ENCODE results near the gene ACTR3C. TPM values are rescaled to one million over a fixed set of nuclear protein-coding genes. Genes with fewer than 3 reads are reported as not detected.
"Not testable (repeated sequence)": the region's sequence is repeated elsewhere in the genome, so short reads cannot be mapped to it uniquely, and the experiment has no call there.

The ACTR3C gene
- total and polyA plus RNA-seq, 10 of the 15 experiments (the other 5 are each of a cell fraction or from before 2014, with no cell fraction given): 2.0 to 10.2 (median 6.3) TPM

DNA sequence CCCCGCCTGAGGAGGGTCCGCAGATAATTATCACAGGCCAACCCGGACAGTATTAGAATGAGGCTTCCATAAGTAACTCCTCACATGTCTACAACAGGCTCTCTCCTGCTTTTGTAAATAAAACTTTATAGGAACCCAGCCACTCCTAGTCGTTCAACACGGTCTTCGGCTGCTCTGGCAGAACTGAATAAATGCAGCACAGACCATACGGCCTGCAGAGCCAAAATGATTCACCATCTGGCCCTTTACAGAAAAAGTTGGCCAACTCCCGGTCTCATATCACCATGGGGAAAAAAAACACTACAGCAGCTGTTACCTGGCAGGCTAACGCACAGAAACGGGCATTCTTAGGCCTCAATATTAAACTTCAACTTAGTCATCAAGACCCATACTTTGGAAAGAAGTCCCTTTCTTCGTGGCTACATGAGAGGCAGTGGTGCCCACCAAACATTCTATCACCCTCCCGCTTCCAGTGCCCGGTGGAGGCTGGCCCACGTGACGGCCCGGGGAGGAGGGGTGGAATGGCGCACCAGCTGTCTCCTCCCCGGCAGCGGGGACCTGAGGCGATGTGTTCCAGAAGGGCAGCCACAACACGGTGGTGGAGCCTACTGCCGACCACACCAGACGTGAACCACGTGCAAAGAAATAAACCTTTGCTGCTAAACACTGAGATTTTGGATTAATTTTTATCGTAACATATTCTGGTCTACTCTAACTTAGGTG, 41.5 kb downstream of the ACTR3C start:
- H3K79me2 ChIP-seq (ENCODE audit: control insufficient read depth, insufficient read depth, low read length); SMC1A ChIA-PET (ENCODE audit: uncharacterized antibody, unreplicated experiment); H4K20me1 ChIP-seq (ENCODE audit: control insufficient read depth, insufficient read depth); POLR2A ChIA-PET; DNase-seq (ENCODE audit: low read depth, low spot score); ATAC-seq; intact Hi-C loops (cut with micrococcal nuclease; ENCODE audit: unreplicated experiment); H3K27me3 ChIP-seq (replicated peaks in 1 of 2; ENCODE audit: control insufficient read depth in 2 of 2, insufficient read depth in 2 of 2, low read length in 1 of 2); H3K4me3 ChIP-seq; RAD21 ChIA-PET (ENCODE audit: unreplicated experiment); H3K27ac ChIP-seq (ENCODE audit: control insufficient read depth, insufficient read depth); H3K9me3 ChIP-seq (replicated peaks; ENCODE audit: control insufficient read depth, insufficient read depth, low read length); H3K4me1 ChIP-seq (ENCODE audit: control insufficient read depth, insufficient read depth, low read length); H3K36me3 ChIP-seq (ENCODE audit: control insufficient read depth in 2 of 2, insufficient read depth in 2 of 2, low read length in 1 of 2); in situ Hi-C loops (cut with MboI); H2AFZ ChIP-seq (ENCODE audit: control insufficient read depth, low read depth, low read length); CTCF ChIA-PET; FAIRE-seq; BruUV-seq (replicated peaks); H3K9ac ChIP-seq (ENCODE audit: control insufficient read depth, insufficient read depth, low read length); H3K4me2 ChIP-seq (ENCODE audit: control insufficient read depth, insufficient read depth): not testable (repeated sequence)
- 91% methylated on average over 11 of the region's 25 CpGs for WGBS (ENCODE audit: insufficient coverage, insufficient replicate concordance, low lambda C conversion rate, missing lambda C conversion rate)

DNA sequence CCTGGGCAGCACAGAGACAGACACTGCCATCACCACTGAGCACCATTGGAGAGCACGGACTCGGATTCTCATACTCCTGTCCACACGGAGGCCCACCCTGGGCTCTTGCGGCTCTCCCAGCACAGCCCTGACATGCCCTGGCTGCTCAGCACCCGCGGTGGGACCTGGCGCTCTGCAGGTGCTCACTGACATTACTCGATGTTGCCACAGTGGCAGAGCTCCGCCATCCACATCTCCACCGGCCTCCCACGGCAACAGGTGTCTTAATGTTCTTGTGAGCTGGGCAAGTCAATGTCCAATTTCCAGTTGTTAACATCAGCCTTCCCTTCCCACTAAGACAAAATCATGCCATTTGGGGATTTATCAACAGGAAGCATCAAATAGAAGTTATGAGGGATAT, 45.0 kb downstream of the ACTR3C start:
- POLR2A ChIA-PET; H3K79me2 ChIP-seq (ENCODE audit: control insufficient read depth, insufficient read depth, low read length); H3K4me3 ChIP-seq; RAD21 ChIA-PET (ENCODE audit: unreplicated experiment); H4K20me1 ChIP-seq (ENCODE audit: control insufficient read depth, insufficient read depth); H3K4me2 ChIP-seq (ENCODE audit: control insufficient read depth, insufficient read depth); H3K27me3 ChIP-seq (replicated peaks in 1 of 2; ENCODE audit: control insufficient read depth in 2 of 2, insufficient read depth in 2 of 2, low read length in 1 of 2); BruUV-seq (replicated peaks); in situ Hi-C loops (cut with MboI); ATAC-seq; SMC1A ChIA-PET (ENCODE audit: uncharacterized antibody, unreplicated experiment); H3K4me1 ChIP-seq (ENCODE audit: control insufficient read depth, insufficient read depth, low read length); DNase-seq (ENCODE audit: low read depth, low spot score); H3K9me3 ChIP-seq (replicated peaks; ENCODE audit: control insufficient read depth, insufficient read depth, low read length); H2AFZ ChIP-seq (ENCODE audit: control insufficient read depth, low read depth, low read length); CTCF ChIA-PET; H3K9ac ChIP-seq (ENCODE audit: control insufficient read depth, insufficient read depth, low read length); H3K27ac ChIP-seq (ENCODE audit: control insufficient read depth, insufficient read depth); H3K36me3 ChIP-seq (ENCODE audit: control insufficient read depth in 2 of 2, insufficient read depth in 2 of 2, low read length in 1 of 2); FAIRE-seq: not testable (repeated sequence)
- WGBS (ENCODE audit: insufficient coverage, insufficient replicate concordance, low lambda C conversion rate, missing lambda C conversion rate): 68% methylated on average over 10 of the region's 11 CpGs
- intact Hi-C loops (cut with micrococcal nuclease; ENCODE audit: unreplicated experiment): loop anchor here (10.0 kb wide), 1 partner anchor 224 kb away; no protein-coding TSS in a partner anchor
